Adrenal gland (tissue), 12 donors: ENCODE measurements around the gene PIGT. TPM values are rescaled to one million over a fixed set of nuclear protein-coding genes. Genes with fewer than 3 reads are reported as not detected.

Source experiments
- DNase-seq, 7 donors: peaks; one replicate each; pipeline ENCODE4 v3.0.0-alpha.2; 2019 to 2020
- H3K27ac ChIP-seq, 5 donors: fragments of 200-600 bp; sonication (generic) in 4 of 5; 1 replicate in 3 of 5; 2 replicates in 2 of 5; pipeline versions ENCODE4 v1.5.1 to v1.8.0; 2016 to 2020; ENCODE audit warnings: mild to moderate bottlenecking in 1 of 5
- H3K27me3 ChIP-seq: fragments of 200-600 bp; 2 replicates; pipeline ENCODE4 v1.8.0; 2021
- H3K36me3 ChIP-seq, 2 donors: fragments of 200-600 bp; replicated peaks in 1 of 2; 1 replicate in 1 of 2; 2 replicates in 1 of 2; pipeline versions ENCODE4 v1.5.1 to v1.8.0; 2018 to 2022
- H3K4me1 ChIP-seq, 2 donors: fragments of 200-600 bp; replicated peaks in 1 of 2; 1 replicate in 1 of 2; 2 replicates in 1 of 2; pipeline versions ENCODE4 v1.5.1 to v1.8.0; 2018 to 2021
- H3K4me3 ChIP-seq, 4 donors: fragments of 200-600 bp; sonication (generic) in 3 of 4; one replicate each; pipeline ENCODE4 v1.5.1; 2016 to 2018
- H3K9me3 ChIP-seq, 3 donors: fragments of 200-600 bp; sonication (generic) in 1 of 3; replicated peaks in 1 of 3; 1 replicate in 2 of 3; 2 replicates in 1 of 3; pipeline versions ENCODE4 v1.5.1 to v1.8.0; 2016 to 2021
- CTCF ChIP-seq, 6 experiments: fragments of 450-650 bp in 4 of 6; fragments of 200-600 bp in 2 of 6; sonication (generic) in 1 of 6; IDR thresholded peaks; 1 replicate in 5 of 6; 2 replicates in 1 of 6; pipeline versions ENCODE4 v1.5.1 to v1.8.0; 2016 to 2021; ENCODE audit warnings: antibody characterized with exemption in 6 of 6, mild to moderate bottlenecking in 2 of 6, moderate library complexity in 1 of 6
- POLR2A ChIP-seq, 2 donors: fragments of 450-650 bp; IDR thresholded peaks; one replicate each; pipeline ENCODE4 v1.6.1; 2017; ENCODE audit warnings: antibody characterized with exemption in 2 of 2, mild to moderate bottlenecking in 2 of 2, moderate library complexity in 1 of 2
- WGBS, 4 donors: extraction: QIAGEN DNeasy Blood & Tissue Kit in 2 of 4; methylation state at CpG; one replicate each; pipeline versions ENCODE4 v1.1.5 to v1.1.7; 2013 to 2017; 5-methylcytosine and 5-hydroxymethylcytosine counted together
- intact Hi-C, 2 donors: fragments of 100-400 bp; cut with DNase I; formaldehyde crosslinking; loops; one replicate each; pipeline versions ENCODE4 v1.14.1 to v1.15.0; 2022 to 2023
- polyA plus RNA-seq, 3 donors: library from polyadenylated mRNA; stranded (reverse); fragments of 200-250 nt in 2 of 3; fragments of 350-450 nt in 1 of 3; fragmentation: Illumina TruSeq in 1 of 3; extraction: RNeasy Lipid Tissue Mini Kit (QIAGEN cat#74804) in 1 of 3; gene quantifications; one replicate each; pipeline ENCODE4 v1.2.3, GENCODE V29; 2013 to 2014
- total RNA-seq, 9 donors: library from RNA; depleted of rRNA in 4 of 9; stranded (reverse); fragments of >200 nt in 4 of 9; fragments of 120-200 nt in 1 of 9; fragmentation: NEBNext Ultra II Directional in 1 of 9; extraction: Animal tissue kit (Norgen Biotek cat#: 25700) in 1 of 9; gene quantifications; one replicate each; pipeline versions ENCODE4 v1.1.0 to v1.2.4, GENCODE V29; 2013 to 2023
- donor health status: healthy with polysubstance abuse.
- donor health status: Bipolar disorder and iron deficiency.
- donor health status: DM: yes; HTN: yes; CAD: no.
- donor health status: DM: no; HTN: no; CAD: no.
- donor health status: DM: no; HTN: no; CAD: no.
- donor health status: DM: yes; HTN: yes; CAD: no.

PIGT gene
- total and polyA plus RNA-seq, 12 donors: 45.2 to 202 (median 109) TPM

DNA sequence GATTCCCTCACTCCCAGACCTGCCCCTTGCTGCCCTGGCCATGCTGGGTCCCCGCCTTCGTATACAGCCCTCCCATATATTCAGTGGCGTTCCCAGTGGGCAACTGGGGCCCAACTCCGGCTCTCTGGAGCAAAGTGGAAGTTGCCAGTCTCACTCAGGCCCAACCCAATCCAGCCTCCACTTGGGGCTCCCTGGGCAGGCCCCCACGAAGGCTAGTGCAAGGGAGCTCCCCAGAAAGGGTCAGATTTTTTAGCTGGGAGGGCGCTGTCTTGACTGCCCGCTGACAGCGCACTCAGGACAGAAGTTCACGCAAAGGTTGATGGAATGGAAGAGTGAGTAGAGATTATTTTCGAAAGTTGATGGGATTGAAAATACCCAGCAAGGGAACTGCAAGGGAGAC is 43.7 kb upstream of the PIGT start:
- Histone ChIP-seq H3K27me3 (no peaks in the 10 kb centered on the region), H3K27ac (no peak overlapping the region), H3K36me3 (peaks cover 0 to 9% of the 10 kb centered on the region in 2 donors), H3K4me3 (no peak overlapping the region), H3K9me3 (no peaks in the 10 kb centered on the region), H3K4me1 (peaks cover 0 to 10% of the 10 kb centered on the region in 2 donors)
- intact Hi-C loops: loop anchor here (2.0 to 5.0 kb wide), 4 partner anchors 45 to 65 kb away; no protein-coding TSS in a partner anchor
- DNase-seq: no peak
- 86 to 92% (median 90%) methylated on average over 9 to 10 of the region's 10 CpGs for WGBS, 4 donors
- TF ChIP-seq CTCF (IDR thresholded peaks at IDR 0.05): no peak
- TF ChIP-seq POLR2A (IDR thresholded peaks at IDR 0.05): no peak

DNA sequence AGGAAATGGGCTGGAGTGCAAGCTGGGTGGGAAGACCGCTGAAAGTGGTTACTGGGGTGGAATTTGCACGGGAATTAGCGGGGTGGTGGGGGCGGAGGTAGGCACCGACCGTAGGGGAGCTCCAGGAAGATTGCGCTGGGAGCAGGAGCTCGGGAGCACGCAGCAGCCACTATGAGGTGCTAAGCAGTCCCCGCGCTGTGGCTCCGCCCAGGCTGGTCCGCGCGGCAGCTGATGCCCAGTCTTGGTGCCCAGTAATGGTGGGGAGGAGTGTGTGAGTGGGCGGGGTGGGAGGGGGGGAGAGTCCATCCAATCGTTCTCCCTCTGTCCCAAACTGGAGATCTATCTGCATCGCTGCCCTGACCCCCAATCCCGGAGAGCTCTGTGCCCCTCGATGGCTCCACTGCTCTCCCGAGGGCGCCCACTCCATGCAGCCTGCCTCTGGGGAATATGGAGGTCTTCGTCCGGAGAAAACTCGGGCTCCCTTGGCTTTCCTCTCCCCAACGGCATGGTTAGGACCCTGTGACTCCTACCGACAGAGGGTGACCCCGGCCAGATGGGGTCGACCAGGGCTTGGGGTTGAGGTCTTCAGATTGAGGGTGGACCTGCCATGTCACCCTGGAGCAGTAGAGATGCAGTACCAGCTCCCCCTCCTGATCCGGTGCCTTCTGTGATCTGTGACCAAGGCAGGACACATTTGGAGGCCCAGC is 43.1 kb upstream of the PIGT start:
- Histone ChIP-seq H3K9me3 (no peaks in the 10 kb centered on the region), H3K4me1 (peaks cover 0 to 10% of the 10 kb centered on the region in 2 donors), H3K36me3 (peaks cover 0 to 3% of the 10 kb centered on the region in 2 donors), H3K27ac (peak overlapping the region in 1 of 5 donors; percentile 64), H3K4me3 (peak overlapping the region in 1 of 4 donors; percentile 59), H3K27me3 (no peaks in the 10 kb centered on the region)
- WGBS, 4 donors: 47 to 60% (median 54%) methylated on average over 19 to 30 of the region's 30 CpGs
- TF ChIP-seq POLR2A (IDR thresholded peaks at IDR 0.05) (no peak), CTCF (IDR thresholded peaks at IDR 0.05) (no peak)
- no peak for DNase-seq
- intact Hi-C loops: loop anchor here (2.0 to 5.0 kb wide), 4 partner anchors 45 to 64 kb away; no protein-coding TSS in a partner anchor

DNA sequence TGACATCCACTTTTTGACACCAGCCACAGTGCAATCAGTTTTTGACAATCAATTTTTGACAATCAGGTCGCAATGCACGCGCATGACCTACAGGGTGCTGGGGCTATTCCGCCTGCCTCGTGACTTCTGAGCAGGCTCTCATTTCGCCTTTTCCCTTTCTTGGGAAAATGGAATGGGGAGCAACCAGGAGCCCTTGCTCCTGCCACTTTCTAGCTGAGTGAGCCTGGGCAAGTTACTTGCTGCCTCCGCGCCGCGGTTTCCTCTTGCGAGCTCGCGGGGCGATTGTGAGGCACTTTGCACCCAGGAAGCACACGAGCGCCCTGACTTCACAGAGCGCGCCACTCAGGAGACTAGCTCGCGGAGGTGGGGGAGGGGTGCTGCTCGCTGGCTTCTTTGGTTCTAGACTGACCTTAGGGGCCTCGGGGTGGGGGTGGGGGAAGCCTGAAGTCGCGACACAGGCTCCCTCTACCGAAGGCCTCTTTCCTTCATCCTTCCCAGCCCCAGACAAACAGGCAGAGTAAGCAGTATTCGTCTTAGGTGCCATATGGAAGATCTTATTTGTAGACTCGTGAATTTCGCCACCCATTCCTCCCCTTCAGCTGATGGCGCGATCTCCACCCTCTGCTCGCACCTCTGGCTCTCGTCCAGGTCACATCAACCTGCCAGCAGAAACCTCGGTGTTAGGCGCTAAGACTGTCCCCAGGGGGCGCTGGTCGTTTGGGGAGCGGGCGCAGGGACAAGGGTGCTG is 42.4 kb upstream of the PIGT start:
- H3K36me3 ChIP-seq: no peaks in the 10 kb centered on the region
- peak; percentile 70 to 92 (median 90) for TF ChIP-seq CTCF (IDR thresholded peaks at IDR 0.05)
- TF ChIP-seq POLR2A (IDR thresholded peaks at IDR 0.05): no peak
- no peaks in the 10 kb centered on the region for H3K9me3 ChIP-seq
- H3K4me1 ChIP-seq: peaks cover 0 to 10% of the 10 kb centered on the region in 2 donors
- peak; percentile 87 to 93 (median 89) for DNase-seq
- peak overlapping the region in 2 of 5 donors; percentile 37 to 64 for H3K27ac ChIP-seq
- 15 to 29% (median 20%) methylated on average over 23 to 38 of the region's 38 CpGs for WGBS, 4 donors
- H3K27me3 ChIP-seq: no peaks in the 10 kb centered on the region
- peak overlapping the region in 2 of 4 donors; percentile 42 to 59 for H3K4me3 ChIP-seq
- intact Hi-C loops: loop anchor here (2.0 to 5.0 kb wide), 4 partner anchors 46 to 63 kb away; no protein-coding TSS in a partner anchor

- no peaks in the 10 kb centered on the region for H3K27me3 ChIP-seq
- DNase-seq: no peak
- WGBS, 4 donors: 54 to 59% (median 56%) methylated on average over 9 of the region's 9 CpGs
- H3K36me3 ChIP-seq: no peaks in the 10 kb centered on the region
- H3K4me1 ChIP-seq: peaks cover 0 to 10% of the 10 kb centered on the region in 2 donors
- no peaks in the 10 kb centered on the region for H3K9me3 ChIP-seq
- peak in 1 of 6 experiments; percentile 12 for TF ChIP-seq CTCF (IDR thresholded peaks at IDR 0.05)
- TF ChIP-seq POLR2A (IDR thresholded peaks at IDR 0.05): no peak
- no peak overlapping the region for H3K27ac ChIP-seq
- peak overlapping the region in 1 of 4 donors; percentile 59 for H3K4me3 ChIP-seq
- intact Hi-C loops: loop anchor here (5.0 kb wide), 3 partner anchors 47 to 58 kb away; no protein-coding TSS in a partner anchor
These were observed 41.9 kb upstream of the PIGT start for GRCh38 chr20:45374101-45374467.
